ENCODE data around the gene NUMB. TPM values are rescaled to one million over a fixed set of nuclear protein-coding genes. Genes with fewer than 3 reads are reported as not detected.

NUMB gene
- total and polyA plus RNA-seq, 2 of the 4 experiments (the other 2 are of a cell fraction), result 45.9 to 114 TPM

- Histone ChIP-seq H3K9me3 (ENCODE audit: control insufficient read depth, insufficient read depth, low read length) (no peaks in the 10 kb centered on the region), H3K9ac (ENCODE audit: low read depth, low read length) (peak overlapping the region; percentile 51), H3K27ac (ENCODE audit: insufficient read depth, low read length) (peak overlapping the region; percentile 66), H2BK15ac (ENCODE audit: low read depth, low read length) (peak overlapping the region; percentile 86; the same call in 2 of the 3 replicates), H3K36me3 (ENCODE audit: control insufficient read depth, insufficient read depth, low read length) (no peaks in the 10 kb centered on the region), H3K79me1 (ENCODE audit: low read depth in 1 of 2, low read length in 2 of 2) (peaks cover 0 to 40% of the 10 kb centered on the region in 2 experiments; a peak in 2 of 4 replicates), H3K27me3 (ENCODE audit: control insufficient read depth, insufficient read depth, low read length) (no peaks in the 10 kb centered on the region), H4K91ac (ENCODE audit: insufficient read depth, low read depth, low read length) (peak overlapping the region; percentile 81; the same call in 1 of the 2 replicates), H3K18ac (ENCODE audit: low read depth, low read length) (peak overlapping the region; percentile 63; the same call in 1 of the 2 replicates), H4K20me1 (ENCODE audit: insufficient read depth, low read length) (peaks cover 9% of the 10 kb centered on the region; the same call in 1 of the 2 replicates), H3K4me1 (ENCODE audit: control insufficient read depth, insufficient read depth, low read length) (peaks cover 18% of the 10 kb centered on the region), H2AFZ (replicated peaks; ENCODE audit: low read length, poor library complexity) (peak overlapping the region; percentile 71), H3K14ac (replicated peaks; ENCODE audit: low read depth, low read length) (peak overlapping the region; percentile 65), H4K8ac (ENCODE audit: low read depth in 2 of 2, low read length in 2 of 2) (peak overlapping the region; percentile 53 to 64; a peak in 3 of 4 replicates), H2BK120ac (ENCODE audit: low read depth, low read length) (peak overlapping the region; percentile 96), H2BK5ac (ENCODE audit: low read depth, low read length, poor library complexity, severe bottlenecking) (peak overlapping the region; percentile 92), H2AK5ac (ENCODE audit: low read depth, low read length) (peak overlapping the region; percentile 97; the same call in 1 of the 2 replicates), H4K5ac (ENCODE audit: low read depth, low read length) (peak overlapping the region; percentile 14; the same call in 1 of the 2 replicates), H3K4ac (ENCODE audit: low read depth, low read length) (peak overlapping the region; percentile 81), H3K4me3 (ENCODE audit: insufficient read depth, low read depth, low read length) (peak overlapping the region; percentile 16; the same call in 1 of the 2 replicates), H3K56ac (ENCODE audit: extremely low read depth, insufficient read depth, low read length) (0 out of 2 replicates have a peak overlapping the region, but pooled peaks have one; percentile 20), H2BK20ac (ENCODE audit: low read depth, low read length) (peak overlapping the region; percentile 56), H3K4me2 (ENCODE audit: low read depth, low read length) (peak overlapping the region; percentile 76), H3K9me1 (ENCODE audit: insufficient read depth, low read length) (peaks cover 11% of the 10 kb centered on the region), H3K23ac (ENCODE audit: low read depth, low read length) (peak overlapping the region; percentile 57; the same call in 1 of the 2 replicates), H2AK9ac (replicated peaks; ENCODE audit: low read depth, low read length, poor library complexity) (peak overlapping the region; percentile 58)
- dilution Hi-C loops (cut with HindIII; ENCODE audit: low sequenced_read_pairs, unreplicated experiment), result loop anchor here (25.0 kb wide), 1 partner anchor 174 kb away; no protein-coding TSS in a partner anchor
- WGBS, 2 experiments (ENCODE audit: extremely low coverage in 2 of 2, insufficient read length in 1 of 2), result 80% methylated on average over 1 of the region's 6 CpGs; no CpG with 5 or more reads in 1 of the 2 experiments
- no peak for TF ChIP-seq MAFK (IDR thresholded peaks at IDR 0.05; ENCODE audit: low read depth, low read length)
- TF ChIP-seq POLR2A (IDR thresholded peaks at IDR 0.05; ENCODE audit: low read depth, low read length), result no peak
- TF ChIP-seq ELK1 (IDR thresholded peaks at IDR 0.05; ENCODE audit: borderline replicate concordance, low read depth, low read length), result no peak
- no peak for TF ChIP-seq FOS (IDR thresholded peaks at IDR 0.05; ENCODE audit: low read depth, low read length)
- TF ChIP-seq RAD21 (IDR thresholded peaks at IDR 0.05; ENCODE audit: low read length), result no peak
- no peak for TF ChIP-seq CTCF (conservative IDR thresholded peaks at IDR 0.05; ENCODE audit: low read depth, low read length)
- no peak for TF ChIP-seq RCOR1 (IDR thresholded peaks at IDR 0.05; ENCODE audit: insufficient replicate concordance, low read length)
- no peak for TF ChIP-seq CEBPB (IDR thresholded peaks at IDR 0.05; ENCODE audit: low read depth, low read length)
- TF ChIP-seq BHLHE40 (IDR thresholded peaks at IDR 0.05; ENCODE audit: low read depth, low read length), result no peak
- TF ChIP-seq NFE2L2 (IDR thresholded peaks at IDR 0.05; ENCODE audit: low read depth, low read length), result no peak
- TF ChIP-seq MXI1 (IDR thresholded peaks at IDR 0.05; ENCODE audit: borderline replicate concordance, low read depth, low read length), result no peak
- TF ChIP-seq USF2 (IDR thresholded peaks at IDR 0.05; ENCODE audit: low read depth, low read length), result no peak
- TF ChIP-seq SMC3 (IDR thresholded peaks at IDR 0.05; ENCODE audit: low read depth, low read length), result no peak
- TF ChIP-seq CHD1 (IDR thresholded peaks at IDR 0.05; ENCODE audit: low read depth, low read length), result no peak
- no peak for TF ChIP-seq MAZ (IDR thresholded peaks at IDR 0.05; ENCODE audit: borderline replicate concordance, low read depth, low read length)
- no peak for DNase-seq
- ChIA-PET CTCF (no interaction called here), POLR2A (ENCODE audit: unreplicated experiment) (no interaction called here)
- in situ Hi-C loops (cut with MboI; ENCODE audit: low sequenced_read_pairs), result no loop called here
- no peak for ATAC-seq (ENCODE audit: low read depth)
- BruUV-seq (replicated peaks), result no TSS peak
- intact Hi-C loops (cut with micrococcal nuclease), result no loop called here
Observed at GRCh38 chr14:73461478-73462047, 3.2 kb upstream of the NUMB start.

All from IMR-90 (cell line).